ENCODE measurements around the gene RNPEPL1. TPM values are rescaled to one million over a fixed set of nuclear protein-coding genes. Genes with fewer than 3 reads are reported as not detected.

RNPEPL1 gene
- total RNA-seq, 1 donor from 2014 or later, result 44.6 TPM

DNA sequence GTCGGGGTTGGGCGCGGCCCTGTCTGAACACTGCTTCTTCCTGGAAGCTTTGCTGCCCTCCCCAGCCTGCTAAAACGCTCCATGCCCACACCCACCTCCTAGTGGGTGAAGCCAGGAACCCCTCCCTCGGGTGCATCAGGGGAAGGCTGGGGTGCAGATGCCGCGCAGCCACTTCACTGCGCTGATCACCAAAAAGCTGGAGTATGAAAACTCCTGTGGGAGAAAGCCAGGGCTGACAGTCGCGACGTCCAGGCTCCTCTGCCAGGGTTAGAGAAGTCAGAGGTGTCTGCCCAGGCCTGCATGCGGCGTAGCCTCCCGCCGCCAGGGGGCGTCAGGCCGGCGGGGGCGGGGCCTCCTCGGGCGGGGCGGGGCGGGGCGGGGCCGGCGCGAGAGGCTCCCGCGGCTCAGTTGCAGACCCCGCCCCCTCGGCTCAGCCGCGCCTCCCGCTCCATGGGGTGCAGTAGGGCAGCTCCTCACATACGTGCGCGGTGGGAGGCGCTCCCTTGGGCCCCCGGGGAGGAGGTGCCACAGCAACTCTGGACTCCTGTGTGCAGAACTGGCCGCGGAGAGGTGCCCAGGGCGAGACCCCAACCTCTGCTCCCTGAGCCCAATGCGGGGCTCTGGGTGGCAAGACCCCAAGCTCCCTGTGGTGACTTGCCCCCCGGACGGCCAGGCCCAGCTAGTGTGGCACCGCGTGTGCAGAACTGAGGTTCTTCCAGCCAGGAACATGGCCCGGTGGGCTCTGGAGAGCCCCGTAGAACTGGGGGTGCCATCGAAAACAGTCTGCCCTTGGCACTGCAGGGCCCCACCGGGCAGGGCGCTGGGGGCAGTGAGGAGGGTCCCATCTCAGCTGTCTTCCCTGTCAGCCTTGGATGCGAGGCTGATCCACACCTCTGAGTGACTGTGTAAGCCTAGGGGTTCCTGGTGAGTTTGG lies 1.8 kb upstream of the RNPEPL1 start:
- peak; percentile 80 for ATAC-seq

DNA sequence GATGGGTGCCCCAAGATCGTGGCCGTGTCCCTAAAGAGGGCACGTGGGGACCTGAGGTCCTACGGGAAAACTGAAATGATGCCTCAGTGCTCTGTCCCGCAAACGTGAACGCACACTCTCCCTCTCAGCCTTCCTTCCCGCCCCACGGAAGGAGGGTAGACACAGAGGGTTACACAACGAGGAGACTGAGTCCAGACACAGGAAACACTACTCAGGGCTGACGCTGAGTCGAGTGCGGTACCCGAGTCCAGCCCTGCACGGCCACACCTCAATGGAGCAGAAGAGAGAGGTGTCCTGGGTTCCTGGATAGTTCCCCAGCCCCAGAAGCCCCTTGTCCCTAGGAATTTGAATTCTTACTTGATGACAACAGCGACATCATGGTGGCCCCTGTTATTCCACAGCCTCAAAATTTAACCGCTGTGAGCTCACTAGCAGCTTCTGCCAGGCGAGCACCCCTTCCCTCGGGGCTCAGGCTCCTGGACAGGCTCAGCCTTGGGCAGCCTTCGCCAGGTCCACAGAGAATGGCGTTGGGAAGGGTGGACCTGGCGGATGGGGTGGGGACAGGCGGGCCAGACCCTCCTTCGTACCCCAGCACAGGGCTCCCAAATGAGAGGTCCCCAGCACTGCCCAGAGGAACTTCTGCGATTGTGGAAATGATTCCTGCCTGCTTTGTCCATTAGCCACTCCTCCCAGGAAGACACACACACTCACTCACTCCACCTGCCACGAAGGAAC lies 980 bp upstream of the RNPEPL1 start:
- ATAC-seq, result peak; percentile 13

DNA sequence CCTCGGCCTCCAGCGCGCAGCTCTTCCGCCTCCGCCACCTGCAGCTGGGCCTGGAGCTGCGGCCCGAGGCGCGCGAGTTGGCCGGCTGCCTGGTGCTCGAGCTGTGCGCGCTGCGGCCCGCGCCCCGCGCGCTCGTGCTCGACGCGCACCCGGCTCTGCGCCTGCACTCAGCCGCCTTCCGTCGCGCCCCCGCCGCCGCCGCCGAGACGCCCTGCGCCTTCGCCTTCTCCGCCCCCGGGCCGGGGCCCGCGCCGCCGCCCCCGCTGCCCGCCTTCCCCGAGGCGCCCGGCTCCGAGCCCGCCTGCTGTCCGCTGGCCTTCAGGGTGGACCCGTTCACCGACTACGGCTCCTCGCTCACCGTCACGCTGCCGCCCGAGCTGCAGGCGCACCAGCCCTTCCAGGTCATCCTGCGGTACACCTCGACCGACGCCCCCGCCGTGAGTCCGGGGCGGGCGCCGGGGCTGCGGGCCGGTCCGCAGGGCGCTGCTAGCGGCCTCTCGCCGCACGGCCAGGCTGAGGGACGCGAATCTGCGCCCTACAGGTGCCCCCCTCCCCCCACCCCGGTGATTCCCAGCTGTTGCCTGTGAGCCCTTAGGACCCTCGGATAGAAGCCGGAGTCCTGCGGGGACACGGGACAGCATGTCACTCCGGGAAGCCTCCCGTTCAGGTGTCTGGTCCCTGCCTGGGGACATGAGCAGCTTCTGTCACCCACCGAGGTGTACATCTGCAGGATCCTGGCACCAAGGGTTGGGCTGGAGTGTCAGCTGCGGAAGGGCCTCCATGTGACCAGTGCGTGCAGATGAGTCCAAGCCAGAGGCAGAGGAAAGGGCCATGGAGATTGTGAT lies 616 bp downstream of the RNPEPL1 start:
- ATAC-seq, result no peak

DNA sequence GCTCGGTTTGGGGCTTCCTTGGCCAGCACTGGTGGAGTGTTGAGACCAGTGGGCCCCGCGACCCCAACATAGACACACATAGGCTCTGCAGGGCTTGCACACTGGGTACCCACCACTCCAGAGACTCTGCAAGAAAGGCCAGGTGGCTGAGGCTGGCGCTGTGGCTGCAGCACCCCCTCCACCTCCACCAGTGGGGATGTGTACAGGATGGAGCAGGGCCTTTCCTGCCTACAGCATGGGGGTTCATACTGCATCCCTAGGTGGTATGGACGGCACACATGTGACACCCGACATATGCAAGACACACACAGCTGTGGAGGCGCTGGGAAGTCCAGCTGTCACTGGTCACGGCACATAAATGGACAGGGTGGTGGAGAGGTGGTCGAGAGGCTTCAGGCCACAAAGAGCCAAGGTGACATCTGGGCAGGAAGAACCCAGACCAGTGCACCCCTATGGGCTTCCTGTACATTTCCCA lies 1.3 kb downstream of the RNPEPL1 start:
- ATAC-seq, result no peak

GRCh38 chr2:240569998-240570530 lies 1.8 kb downstream of the RNPEPL1 start:
- ATAC-seq, result no peak

DNA sequence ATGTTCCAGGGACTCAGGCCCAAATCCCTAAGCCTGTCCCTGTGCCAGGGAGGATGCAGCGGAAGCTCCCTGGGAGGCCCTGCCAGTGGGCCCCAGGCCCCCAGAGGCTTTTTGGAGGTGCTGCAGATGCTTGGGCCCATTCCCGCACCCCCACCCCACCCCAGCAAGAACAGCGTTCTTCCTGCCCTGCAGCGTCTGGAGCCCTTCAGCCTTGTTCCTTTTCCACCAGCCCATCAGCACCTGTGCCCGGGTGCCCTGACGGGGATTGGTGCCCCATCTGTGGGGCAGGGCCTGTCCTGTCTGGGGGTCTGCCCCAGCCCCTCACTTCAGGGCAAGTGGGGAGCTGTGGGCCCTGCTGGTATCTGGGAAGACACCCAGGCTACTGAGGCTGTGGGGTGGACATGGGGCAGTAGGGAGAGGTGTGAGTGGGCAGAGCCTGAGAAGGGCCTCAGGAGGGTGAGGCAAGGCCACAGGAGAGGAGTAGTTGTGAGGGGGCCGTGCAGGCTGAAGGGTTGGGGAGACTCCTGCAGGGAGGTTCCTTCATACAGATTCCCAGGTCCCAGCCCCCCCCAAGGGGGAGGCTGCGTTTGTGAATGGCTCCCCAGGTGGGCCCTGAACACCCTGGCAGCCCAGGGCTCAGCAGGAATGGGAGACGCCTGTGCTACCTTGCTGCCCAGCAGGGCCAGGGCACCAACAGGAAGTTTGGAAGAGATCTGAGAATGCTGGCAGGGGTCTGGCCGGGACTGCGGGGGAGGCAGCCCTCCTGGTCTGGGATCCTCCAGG lies 2.4 kb downstream of the RNPEPL1 start:
- no peak for ATAC-seq

DNA sequence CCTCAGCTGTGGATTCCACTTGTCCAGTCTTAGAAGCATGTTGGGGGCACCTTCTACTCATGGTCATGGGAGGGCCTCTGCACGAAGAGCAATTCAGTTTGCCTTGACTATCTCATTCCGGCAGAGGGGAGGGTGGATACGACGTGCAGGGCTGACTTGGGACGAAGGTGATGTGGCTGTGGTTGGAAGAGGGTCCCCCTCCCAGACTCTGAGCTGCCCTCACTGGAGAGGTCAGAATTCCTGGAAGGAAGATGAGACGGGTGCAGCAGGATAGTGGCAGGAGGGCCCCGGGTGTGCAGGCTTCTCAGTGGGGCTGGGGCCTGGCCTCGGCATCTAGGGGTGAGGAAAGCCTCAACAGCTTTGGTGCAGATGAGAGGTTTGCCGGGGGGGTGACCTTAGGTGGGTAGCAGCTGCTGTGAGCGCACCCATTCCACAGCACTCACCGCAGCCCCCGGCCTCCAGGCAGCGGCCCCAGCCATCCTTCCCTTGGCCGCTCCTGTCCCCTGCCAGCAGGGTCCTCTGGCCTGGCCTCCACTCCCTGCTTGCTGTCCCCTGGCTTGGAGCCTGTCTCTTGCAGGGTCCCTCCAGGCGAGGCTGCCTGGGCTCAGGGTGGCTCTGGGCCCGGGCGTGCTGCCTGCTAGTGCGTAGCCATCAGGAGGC lies 3.2 kb downstream of the RNPEPL1 start:
- no peak for ATAC-seq

GRCh38 chr2:240572141-240573031 lies 4.1 kb downstream of the RNPEPL1 start:
- ATAC-seq, result no peak

GRCh38 chr2:240573071-240573515 lies 4.8 kb downstream of the RNPEPL1 start:
- ATAC-seq, result no peak

DNA sequence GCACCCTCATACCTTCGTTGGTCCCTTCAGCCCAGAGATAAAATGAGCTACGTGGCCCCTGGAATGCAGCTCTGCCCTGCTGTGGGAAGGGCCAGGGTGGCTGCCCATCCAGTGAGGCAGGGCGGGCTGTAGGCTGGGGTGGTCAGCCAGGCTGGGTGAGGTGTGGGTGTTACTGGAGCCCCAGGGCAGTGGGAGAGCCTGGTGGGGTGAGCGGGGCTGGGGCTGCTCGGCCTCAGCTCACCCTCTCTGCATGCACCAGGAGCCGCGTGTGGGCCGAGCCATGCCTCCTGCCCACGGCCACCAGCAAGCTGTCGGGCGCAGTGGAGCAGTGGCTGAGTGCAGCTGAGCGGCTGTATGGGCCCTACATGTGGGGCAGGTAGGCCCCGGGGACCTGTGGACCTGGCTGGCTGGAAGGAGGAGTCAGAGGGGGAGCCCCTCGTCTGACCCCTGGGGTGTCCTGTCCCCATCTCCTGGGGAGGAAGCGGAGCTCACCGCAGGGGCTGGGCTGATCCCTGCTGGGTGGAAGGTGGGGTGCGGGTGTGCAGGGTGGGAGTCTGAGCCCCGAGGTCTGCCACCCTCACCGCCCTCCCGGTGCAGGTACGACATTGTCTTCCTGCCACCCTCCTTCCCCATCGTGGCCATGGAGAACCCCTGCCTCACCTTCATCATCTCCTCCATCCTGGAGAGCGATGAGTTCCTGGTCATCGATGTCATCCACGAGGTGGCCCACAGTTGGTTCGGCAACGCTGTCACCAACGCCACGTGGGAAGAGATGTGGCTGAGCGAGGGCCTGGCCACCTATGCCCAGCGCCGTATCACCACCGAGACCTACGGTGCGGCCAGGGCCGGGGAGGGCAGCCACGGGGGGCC lies 5.5 kb downstream of the RNPEPL1 start:
- ATAC-seq, result no peak

DNA sequence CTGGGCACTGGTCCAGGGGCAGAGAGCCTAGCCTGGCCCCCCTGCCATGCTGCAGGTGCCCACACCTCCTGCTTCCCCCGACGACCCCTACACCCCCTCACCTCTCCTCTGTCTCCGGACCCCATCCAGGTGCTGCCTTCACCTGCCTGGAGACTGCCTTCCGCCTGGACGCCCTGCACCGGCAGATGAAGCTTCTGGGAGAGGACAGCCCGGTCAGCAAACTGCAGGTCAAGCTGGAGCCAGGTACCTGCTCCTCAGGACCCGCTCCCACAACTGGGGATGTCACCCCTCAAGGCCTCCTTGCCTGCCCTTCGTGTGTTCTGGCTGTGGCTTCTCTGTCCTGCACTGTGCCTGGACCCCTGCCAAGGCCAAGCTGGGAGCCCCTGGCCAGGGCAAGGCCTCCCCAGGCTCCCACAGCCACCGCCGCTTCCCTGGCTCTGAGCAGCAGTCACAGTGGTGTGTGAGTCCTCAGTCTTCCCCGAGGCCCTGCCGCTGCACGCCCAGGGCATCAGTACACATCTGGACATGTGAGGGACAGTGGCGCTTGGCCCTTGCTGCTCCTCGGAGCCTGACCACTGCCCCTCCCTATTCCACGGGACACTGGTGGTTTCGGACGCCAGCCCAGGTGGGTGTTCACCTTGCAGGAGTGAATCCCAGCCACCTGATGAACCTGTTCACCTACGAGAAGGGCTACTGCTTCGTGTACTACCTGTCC lies 6.3 kb downstream of the RNPEPL1 start:
- no peak for ATAC-seq

- ATAC-seq, result peak; percentile 49
Measured at GRCh38 chr2:240575101-240575965, 7.0 kb downstream of the RNPEPL1 start.

GRCh38 chr2:240576036-240576435 lies 7.8 kb downstream of the RNPEPL1 start:
- ATAC-seq, result no peak

DNA sequence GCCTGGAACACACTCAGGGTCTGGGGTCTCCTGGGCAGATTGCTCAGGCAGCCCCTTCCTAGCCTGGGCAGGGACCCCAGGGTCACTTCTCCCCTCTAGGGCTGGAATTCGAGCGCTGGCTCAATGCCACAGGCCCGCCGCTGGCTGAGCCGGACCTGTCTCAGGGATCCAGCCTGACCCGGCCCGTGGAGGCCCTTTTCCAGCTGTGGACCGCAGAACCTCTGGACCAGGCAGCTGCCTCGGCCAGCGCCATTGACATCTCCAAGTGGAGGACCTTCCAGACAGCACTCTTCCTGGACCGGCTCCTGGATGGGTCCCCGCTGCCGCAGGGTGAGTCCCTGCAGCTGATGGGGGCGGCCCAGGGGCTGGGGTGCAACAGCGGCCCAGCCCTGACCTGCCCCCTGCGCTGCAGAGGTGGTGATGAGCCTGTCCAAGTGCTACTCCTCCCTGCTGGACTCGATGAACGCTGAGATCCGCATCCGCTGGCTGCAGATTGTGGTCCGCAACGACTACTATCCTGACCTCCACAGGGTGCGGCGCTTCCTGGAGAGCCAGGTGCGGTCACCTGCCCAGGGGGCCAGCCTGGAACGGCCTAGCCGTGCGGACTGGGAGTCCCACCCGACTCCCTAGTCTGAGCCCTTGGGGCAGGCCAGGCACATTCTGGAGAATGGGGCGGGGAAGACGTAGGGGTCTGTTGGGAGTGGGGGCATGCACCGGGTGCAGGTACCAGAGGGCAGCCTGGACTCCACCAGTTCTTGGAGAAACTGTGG lies 8.3 kb downstream of the RNPEPL1 start:
- ATAC-seq, result no peak

GRCh38 chr2:240577281-240578109 lies 9.2 kb downstream of the RNPEPL1 start:
- no peak for ATAC-seq
